ENCODE data around the gene PRKCE. TPM values are rescaled to one million over a fixed set of nuclear protein-coding genes. Genes with fewer than 3 reads are reported as not detected.

PRKCE gene
- total and polyA plus RNA-seq, 2 donors (not counting 1 experiment from before 2014, with no cell fraction given): 14.1 to 19.0 TPM

DNA sequence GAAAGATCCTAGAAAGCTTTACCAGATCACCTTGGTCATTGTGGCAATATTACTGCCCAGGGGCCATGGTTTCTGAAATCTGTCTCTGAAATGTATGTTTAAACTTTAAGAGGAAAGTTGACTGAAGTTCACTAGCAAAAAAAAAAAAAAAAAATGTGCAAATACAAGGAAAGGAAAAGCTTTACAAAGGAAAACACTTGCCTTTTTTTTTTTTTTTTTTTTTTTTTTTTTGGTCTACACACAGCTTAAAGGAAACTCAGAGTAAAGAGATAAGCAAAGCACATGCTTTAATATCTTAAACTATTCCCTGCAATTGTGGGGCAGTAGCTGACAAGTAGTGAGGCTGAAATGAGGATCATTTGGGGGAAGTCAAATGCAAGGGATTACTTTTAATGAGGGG lies 471.5 kb downstream of the PRKCE start:
- DNase-seq (ENCODE audit: low read depth in 2 of 2): no peak
- Histone ChIP-seq H3K4me1 (ENCODE audit: control insufficient read depth, extremely low read depth, insufficient read depth, low read length) (no peaks in the 10 kb centered on the region), H3K36me3 (ENCODE audit: control insufficient read depth, insufficient read depth, low read length) (no peaks in the 10 kb centered on the region), H3K9me3 (ENCODE audit: control insufficient read depth, insufficient read depth, low read depth, low read length) (no peaks in the 10 kb centered on the region), H3K27ac (ENCODE audit: insufficient read depth, low read length) (no peak overlapping the region), H3K79me2 (ENCODE audit: control insufficient read depth, insufficient read depth, low read length) (no peaks in the 10 kb centered on the region), H3K4me3 (replicated peaks in 1 of 4; ENCODE audit: control extremely low read depth in 1 of 4, insufficient read depth in 1 of 4, low read depth in 3 of 4, low read length in 4 of 4) (no peak overlapping the region), H2AFZ (ENCODE audit: low read length) (no peak overlapping the region), H3K9ac (ENCODE audit: insufficient read depth, low read length) (no peak overlapping the region), H4K20me1 (ENCODE audit: control insufficient read depth, extremely low read depth, insufficient read depth, low read length) (no peaks in the 10 kb centered on the region), H3K27me3 (ENCODE audit: control insufficient read depth, insufficient read depth, low read length) (no peaks in the 10 kb centered on the region), H3K4me2 (ENCODE audit: extremely low read depth, insufficient read depth, low read length) (no peak overlapping the region)
- TF ChIP-seq, protein P1, sequence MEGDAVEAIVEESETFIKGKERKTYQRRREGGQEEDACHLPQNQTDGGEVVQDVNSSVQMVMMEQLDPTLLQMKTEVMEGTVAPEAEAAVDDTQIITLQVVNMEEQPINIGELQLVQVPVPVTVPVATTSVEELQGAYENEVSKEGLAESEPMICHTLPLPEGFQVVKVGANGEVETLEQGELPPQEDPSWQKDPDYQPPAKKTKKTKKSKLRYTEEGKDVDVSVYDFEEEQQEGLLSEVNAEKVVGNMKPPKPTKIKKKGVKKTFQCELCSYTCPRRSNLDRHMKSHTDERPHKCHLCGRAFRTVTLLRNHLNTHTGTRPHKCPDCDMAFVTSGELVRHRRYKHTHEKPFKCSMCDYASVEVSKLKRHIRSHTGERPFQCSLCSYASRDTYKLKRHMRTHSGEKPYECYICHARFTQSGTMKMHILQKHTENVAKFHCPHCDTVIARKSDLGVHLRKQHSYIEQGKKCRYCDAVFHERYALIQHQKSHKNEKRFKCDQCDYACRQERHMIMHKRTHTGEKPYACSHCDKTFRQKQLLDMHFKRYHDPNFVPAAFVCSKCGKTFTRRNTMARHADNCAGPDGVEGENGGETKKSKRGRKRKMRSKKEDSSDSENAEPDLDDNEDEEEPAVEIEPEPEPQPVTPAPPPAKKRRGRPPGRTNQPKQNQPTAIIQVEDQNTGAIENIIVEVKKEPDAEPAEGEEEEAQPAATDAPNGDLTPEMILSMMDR (conservative IDR thresholded peaks at IDR 0.05 in 1 of 2, IDR thresholded peaks at IDR 0.05 in 1 of 2; ENCODE audit: low read depth in 1 of 2, low read length in 2 of 2): no peak
- no peak for TF ChIP-seq EZH2 (IDR thresholded peaks at IDR 0.05; ENCODE audit: low read length, missing control alignments)

DNA sequence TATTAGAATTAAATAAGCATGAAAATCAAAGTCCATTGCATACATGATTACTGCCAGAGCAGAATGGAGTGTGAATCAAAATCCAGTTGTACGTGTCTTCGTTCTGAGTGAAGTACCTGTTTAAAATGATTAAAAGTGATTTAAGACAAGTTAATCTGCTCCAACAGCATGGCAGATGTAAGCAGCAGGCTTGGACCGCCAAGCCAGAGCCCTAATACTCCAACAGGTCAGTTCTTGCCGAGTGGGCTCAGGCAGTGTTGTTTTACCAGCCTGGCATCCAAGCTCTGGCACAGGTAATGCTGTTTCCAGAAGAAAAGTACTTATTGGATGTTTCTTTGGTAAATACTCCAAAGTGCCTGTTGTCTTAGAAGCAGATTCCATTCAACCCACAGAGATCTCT lies 474.3 kb downstream of the PRKCE start:
- no peak overlapping the region for H3K4me3 ChIP-seq (replicated peaks in 1 of 4; ENCODE audit: control extremely low read depth in 1 of 4, insufficient read depth in 1 of 4, low read depth in 3 of 4, low read length in 4 of 4)
- no peaks in the 10 kb centered on the region for H3K27me3 ChIP-seq (ENCODE audit: control insufficient read depth, insufficient read depth, low read length)
- no peak overlapping the region for H3K9ac ChIP-seq (ENCODE audit: insufficient read depth, low read length)
- no peak overlapping the region for H3K4me2 ChIP-seq (ENCODE audit: extremely low read depth, insufficient read depth, low read length)
- TF ChIP-seq, protein P1 (conservative IDR thresholded peaks at IDR 0.05 in 1 of 2, IDR thresholded peaks at IDR 0.05 in 1 of 2; ENCODE audit: low read depth in 1 of 2, low read length in 2 of 2): no peak
- no peak for TF ChIP-seq EZH2 (IDR thresholded peaks at IDR 0.05; ENCODE audit: low read length, missing control alignments)
- no peaks in the 10 kb centered on the region for H3K9me3 ChIP-seq (ENCODE audit: control insufficient read depth, insufficient read depth, low read depth, low read length)
- H3K27ac ChIP-seq (ENCODE audit: insufficient read depth, low read length): no peak overlapping the region
- H2AFZ ChIP-seq (ENCODE audit: low read length): no peak overlapping the region
- no peaks in the 10 kb centered on the region for H3K36me3 ChIP-seq (ENCODE audit: control insufficient read depth, insufficient read depth, low read length)
- H3K4me1 ChIP-seq (ENCODE audit: control insufficient read depth, extremely low read depth, insufficient read depth, low read length): no peaks in the 10 kb centered on the region
- H3K79me2 ChIP-seq (ENCODE audit: control insufficient read depth, insufficient read depth, low read length): no peaks in the 10 kb centered on the region
- no peak for DNase-seq (ENCODE audit: low read depth in 2 of 2)
- no peaks in the 10 kb centered on the region for H4K20me1 ChIP-seq (ENCODE audit: control insufficient read depth, extremely low read depth, insufficient read depth, low read length)

DNA sequence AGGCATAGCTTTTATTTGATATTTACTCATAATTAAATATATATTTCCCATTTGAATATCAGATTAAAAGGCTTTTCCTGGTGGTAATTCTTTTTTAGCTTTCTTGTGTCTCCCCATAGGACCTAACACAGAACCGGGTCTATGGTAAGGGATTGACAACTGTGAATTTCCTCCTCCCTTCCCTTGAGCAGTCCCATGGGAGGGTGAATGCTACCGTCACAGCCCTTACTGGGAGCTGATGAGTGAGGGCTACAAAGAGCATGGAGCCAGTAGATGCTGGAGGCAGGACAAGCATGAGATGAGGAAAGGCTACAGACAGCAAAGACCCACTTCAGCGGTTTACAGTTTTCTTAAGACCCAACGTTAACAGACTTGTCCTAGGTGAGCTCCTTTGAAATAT lies 475.1 kb downstream of the PRKCE start:
- H3K4me2 ChIP-seq (ENCODE audit: extremely low read depth, insufficient read depth, low read length): no peak overlapping the region
- H3K27ac ChIP-seq (ENCODE audit: insufficient read depth, low read length): no peak overlapping the region
- no peaks in the 10 kb centered on the region for H4K20me1 ChIP-seq (ENCODE audit: control insufficient read depth, extremely low read depth, insufficient read depth, low read length)
- no peaks in the 10 kb centered on the region for H3K36me3 ChIP-seq (ENCODE audit: control insufficient read depth, insufficient read depth, low read length)
- DNase-seq (ENCODE audit: low read depth in 2 of 2): no peak
- no peaks in the 10 kb centered on the region for H3K9me3 ChIP-seq (ENCODE audit: control insufficient read depth, insufficient read depth, low read depth, low read length)
- H2AFZ ChIP-seq (ENCODE audit: low read length): no peak overlapping the region
- no peaks in the 10 kb centered on the region for H3K4me1 ChIP-seq (ENCODE audit: control insufficient read depth, extremely low read depth, insufficient read depth, low read length)
- H3K79me2 ChIP-seq (ENCODE audit: control insufficient read depth, insufficient read depth, low read length): no peaks in the 10 kb centered on the region
- H3K27me3 ChIP-seq (ENCODE audit: control insufficient read depth, insufficient read depth, low read length): no peaks in the 10 kb centered on the region
- no peak overlapping the region for H3K9ac ChIP-seq (ENCODE audit: insufficient read depth, low read length)
- TF ChIP-seq EZH2 (IDR thresholded peaks at IDR 0.05; ENCODE audit: low read length, missing control alignments): no peak
- TF ChIP-seq, protein P1 (conservative IDR thresholded peaks at IDR 0.05 in 1 of 2, IDR thresholded peaks at IDR 0.05 in 1 of 2; ENCODE audit: low read depth in 1 of 2, low read length in 2 of 2): no peak
- no peak overlapping the region for H3K4me3 ChIP-seq (replicated peaks in 1 of 4; ENCODE audit: control extremely low read depth in 1 of 4, insufficient read depth in 1 of 4, low read depth in 3 of 4, low read length in 4 of 4)

Measured in fibroblast of lung (primary cell).